ENCODE measurements around the gene GNG12.
A peak's percentile ranks its signal among the peaks of the same experiment; 100 is the strongest.

GNG12 gene

DNA sequence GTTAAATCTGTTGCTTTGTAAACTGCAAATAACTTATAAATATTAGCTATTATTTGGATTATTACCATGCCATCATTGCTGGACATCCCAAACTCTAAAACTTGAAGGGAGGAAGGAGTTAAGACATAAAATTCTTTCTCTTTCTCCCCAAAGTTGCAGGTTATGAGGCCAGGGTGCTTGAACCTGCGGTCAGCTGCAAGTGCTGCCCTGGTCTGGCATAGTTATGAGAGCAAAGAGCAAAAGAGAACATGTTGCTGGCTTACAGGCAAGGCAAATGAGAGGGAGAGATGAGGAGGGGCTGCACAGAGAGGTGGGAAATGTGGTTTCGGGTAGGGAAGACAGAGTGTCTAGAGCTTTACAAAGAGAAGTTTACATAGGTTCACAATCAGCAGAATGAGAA, 117.4 kb downstream of the GNG12 start:
- H3K4me1 Mint-ChIP-seq, result no peaks in the 10 kb centered on the region
- no peak overlapping the region for H3K4me3 Mint-ChIP-seq
- no peaks in the 10 kb centered on the region for H3K36me3 Mint-ChIP-seq
- no peak overlapping the region for H3K27ac Mint-ChIP-seq
- DNase-seq (ENCODE audit: low spot score in 2 of 2) (no peak), ATAC-seq (no peak)
- H3K9me3 Mint-ChIP-seq, result no peaks in the 10 kb centered on the region

DNA sequence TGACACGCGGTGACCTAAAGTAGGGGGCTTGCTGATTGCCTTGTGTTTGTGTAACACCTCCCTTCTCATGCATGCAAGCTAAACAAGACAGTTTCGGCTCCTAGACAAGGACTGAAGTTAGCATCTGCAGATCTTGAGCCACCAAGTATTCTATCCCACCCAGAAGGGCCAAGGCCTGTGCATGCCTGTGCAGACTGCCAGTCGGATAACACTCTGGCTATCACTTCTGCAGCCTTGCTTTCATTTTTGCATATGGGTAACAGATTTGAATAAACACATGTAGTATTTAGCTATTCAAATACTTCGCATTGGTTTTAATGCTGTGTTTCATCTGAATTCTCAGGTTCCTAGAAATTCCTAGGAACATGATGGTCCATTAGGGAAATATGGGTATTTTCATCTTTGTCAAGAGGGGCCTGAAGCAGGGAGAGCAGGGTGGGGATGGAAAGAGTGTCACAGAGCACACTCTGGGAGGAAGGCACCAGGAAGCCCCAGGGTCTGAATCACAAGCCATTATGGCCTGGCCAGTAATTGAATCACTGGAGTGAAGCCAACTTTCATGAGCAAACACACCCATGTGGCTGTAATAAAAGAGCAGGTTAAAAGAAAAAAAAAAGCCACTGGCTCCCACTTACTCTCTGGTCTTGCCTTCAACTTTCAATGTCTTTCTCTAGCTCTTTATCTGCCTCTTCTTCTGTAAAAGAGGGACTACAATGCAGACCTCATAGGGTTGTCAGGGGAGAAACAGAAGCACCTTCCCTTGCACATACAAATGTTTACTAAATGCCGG, 120.0 kb downstream of the GNG12 start:
- H3K36me3 Mint-ChIP-seq, result no peaks in the 10 kb centered on the region
- no peak overlapping the region for H3K27ac Mint-ChIP-seq
- peak; percentile 39 for ATAC-seq
- H3K4me3 Mint-ChIP-seq, result no peak overlapping the region
- no peaks in the 10 kb centered on the region for H3K9me3 Mint-ChIP-seq
- H3K4me1 Mint-ChIP-seq, result no peaks in the 10 kb centered on the region
- no peak for DNase-seq (ENCODE audit: low spot score in 2 of 2)

DNA sequence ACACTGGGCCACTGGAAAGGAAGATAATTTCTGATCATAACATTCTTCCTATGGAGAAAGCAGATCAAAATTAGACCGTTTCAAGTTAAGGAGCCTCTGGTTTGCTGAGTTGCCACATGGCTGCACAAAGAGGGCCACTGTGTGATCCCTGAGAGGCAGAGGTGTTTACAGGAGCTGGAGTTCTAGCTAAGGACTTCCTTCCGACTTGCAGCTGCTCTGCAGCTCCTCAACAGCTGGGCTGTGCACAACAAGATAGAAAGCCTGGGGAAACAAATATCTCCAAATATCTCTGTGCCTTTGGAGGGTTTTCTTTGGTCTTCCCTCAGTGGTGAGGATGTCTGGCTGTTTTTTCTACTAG, 121.4 kb downstream of the GNG12 start:
- Mint-ChIP-seq H3K4me1 (no peaks in the 10 kb centered on the region), H3K36me3 (no peaks in the 10 kb centered on the region), H3K4me3 (no peak overlapping the region), H3K9me3 (no peaks in the 10 kb centered on the region), H3K27ac (no peak overlapping the region)
- DNase-seq (ENCODE audit: low spot score in 2 of 2) (no peak), ATAC-seq (no peak)

DNA sequence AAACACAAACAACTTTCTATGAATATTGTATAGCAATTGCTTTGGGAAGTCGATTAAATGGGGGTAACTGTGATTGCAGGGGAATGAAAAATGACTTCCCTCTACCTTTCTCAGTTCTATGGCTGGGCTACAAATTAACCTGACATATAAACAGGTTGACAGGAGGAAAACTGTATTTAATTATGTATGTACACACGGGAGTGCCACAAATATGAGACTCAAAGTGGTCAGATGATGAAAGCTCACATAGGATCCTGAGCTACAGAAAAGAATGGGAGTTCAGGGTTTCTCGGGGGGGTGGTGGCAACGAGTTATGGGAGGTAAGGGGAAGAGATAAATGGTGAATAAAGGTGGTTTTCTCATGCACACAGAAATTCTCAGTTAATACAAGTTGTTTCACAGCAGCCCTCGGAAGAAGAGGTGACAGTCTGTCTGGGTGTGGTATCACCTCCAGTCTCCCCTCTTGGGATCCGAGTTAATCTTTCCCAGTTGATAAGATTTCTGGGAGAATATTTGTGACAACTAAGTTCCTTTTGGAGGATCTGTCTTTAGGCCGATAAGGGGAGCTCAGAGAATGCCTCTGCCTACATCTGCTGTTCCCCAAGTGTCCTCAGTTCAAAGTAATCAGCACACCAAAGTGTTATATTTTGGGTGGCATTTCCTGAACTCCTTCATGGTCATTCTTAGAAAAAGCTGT, 122.0 kb downstream of the GNG12 start:
- Mint-ChIP-seq H3K27ac (no peak overlapping the region), H3K4me1 (no peaks in the 10 kb centered on the region), H3K9me3 (no peaks in the 10 kb centered on the region), H3K4me3 (no peak overlapping the region), H3K36me3 (no peaks in the 10 kb centered on the region)
- ATAC-seq (no peak), DNase-seq (ENCODE audit: low spot score in 2 of 2) (no peak)

DNA sequence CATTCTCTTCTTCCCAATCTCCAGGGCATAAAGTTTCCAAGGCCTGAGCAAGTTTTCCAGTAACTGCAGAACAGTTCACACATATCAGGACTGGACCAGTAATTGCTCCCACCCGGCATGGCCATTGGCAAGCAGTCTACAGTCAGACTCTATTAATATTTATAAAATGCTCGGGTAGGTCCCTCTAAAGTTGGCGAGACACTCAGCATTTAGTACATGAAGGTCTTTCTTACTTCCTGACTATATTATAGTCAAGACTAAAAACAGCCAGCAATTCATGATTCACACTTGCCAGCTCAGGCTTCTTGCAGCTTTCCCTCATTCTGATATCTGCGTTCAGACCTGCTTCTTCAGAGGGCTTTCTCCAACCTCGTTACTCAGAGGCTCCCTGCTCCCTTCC, 122.8 kb downstream of the GNG12 start:
- no peak for ATAC-seq
- Mint-ChIP-seq H3K27ac (no peak overlapping the region), H3K9me3 (no peaks in the 10 kb centered on the region), H3K4me3 (no peak overlapping the region), H3K36me3 (no peaks in the 10 kb centered on the region), H3K4me1 (no peaks in the 10 kb centered on the region)
- no peak for DNase-seq (ENCODE audit: low spot score in 2 of 2)

DNA sequence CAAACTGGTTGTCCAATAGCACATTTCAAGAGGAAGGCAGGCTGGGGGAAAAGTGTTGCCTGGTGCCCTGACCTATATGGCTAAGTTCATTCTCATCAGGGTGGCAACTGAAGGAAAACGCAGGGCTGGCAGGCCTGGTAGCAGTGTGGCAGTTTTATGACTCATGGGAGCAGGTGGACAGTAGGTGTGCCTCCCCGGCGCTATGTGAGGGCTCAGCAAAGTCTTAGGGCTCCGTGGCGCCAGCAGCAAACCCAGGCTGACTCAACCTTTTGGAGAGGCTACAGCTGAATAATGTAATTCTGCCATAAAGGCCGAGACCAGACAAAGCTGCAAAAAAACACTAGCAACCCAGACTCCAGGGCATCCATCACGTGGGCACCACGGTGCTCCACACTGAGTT, 124.7 kb downstream of the GNG12 start:
- ATAC-seq, result no peak
- DNase-seq (ENCODE audit: low spot score in 2 of 2), result no peak
- Mint-ChIP-seq H3K4me3 (no peak overlapping the region), H3K36me3 (no peaks in the 10 kb centered on the region), H3K9me3 (no peaks in the 10 kb centered on the region), H3K4me1 (no peaks in the 10 kb centered on the region), H3K27ac (no peak overlapping the region)

DNA sequence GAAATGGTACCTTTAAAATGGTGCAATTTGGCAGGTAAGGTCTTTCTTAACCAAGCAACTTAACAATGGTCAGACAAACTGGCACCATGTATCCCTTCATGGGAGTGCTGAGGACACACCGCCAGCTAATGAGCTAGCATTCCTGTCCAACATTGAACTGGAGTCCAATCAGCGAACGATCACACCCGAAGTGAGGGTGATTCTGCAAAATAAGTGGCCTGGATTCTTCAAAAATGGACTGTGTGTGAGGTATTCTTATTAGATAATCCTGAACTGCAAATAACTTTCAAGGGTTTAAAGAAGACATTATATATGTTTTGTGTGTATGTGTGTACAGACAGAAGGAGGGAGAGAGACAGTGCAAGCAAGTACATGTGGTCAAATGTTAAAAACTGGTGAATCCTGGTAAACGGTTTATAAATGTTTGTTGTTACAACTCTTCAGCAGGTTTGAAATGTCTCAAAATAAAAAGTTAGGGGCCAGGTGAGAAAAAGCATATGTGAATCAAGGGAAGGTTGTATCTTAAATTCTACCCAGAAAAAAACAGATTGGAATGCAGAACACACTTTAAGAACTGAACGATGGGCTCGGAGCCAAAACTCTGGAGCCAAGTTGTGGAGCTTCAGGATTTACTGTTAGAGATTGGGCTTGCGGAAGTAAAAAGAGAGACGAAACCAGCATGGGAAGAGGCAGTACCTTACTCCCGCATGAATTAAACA, 127.4 kb downstream of the GNG12 start:
- peaks cover 6% of the 10 kb centered on the region for H3K4me1 Mint-ChIP-seq
- H3K27ac Mint-ChIP-seq, result no peak overlapping the region

DNA sequence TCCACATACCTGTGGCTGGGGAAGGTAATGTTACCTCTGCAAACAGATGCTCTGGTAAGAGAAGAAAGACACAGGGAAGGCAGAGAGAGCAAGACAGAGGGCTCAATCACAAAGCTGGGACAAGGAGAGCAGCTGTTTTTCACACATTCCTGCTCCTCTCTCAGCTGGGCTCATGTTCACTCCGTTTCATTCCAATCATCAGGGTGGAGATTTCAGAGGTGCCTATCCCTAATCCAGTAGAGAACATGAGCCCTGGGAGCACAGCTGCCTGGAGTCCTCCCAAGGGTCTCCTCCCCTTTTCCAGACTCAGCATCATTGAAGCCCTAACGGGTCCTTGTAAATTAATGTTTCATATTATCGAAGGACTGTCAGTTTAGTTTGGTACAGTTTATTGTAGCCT, 128.9 kb downstream of the GNG12 start:
- no peak overlapping the region for H3K4me3 Mint-ChIP-seq
- no peak for DNase-seq (ENCODE audit: low spot score in 2 of 2)
- peaks cover 13% of the 10 kb centered on the region for H3K4me1 Mint-ChIP-seq
- H3K36me3 Mint-ChIP-seq, result no peaks in the 10 kb centered on the region
- H3K9me3 Mint-ChIP-seq, result no peaks in the 10 kb centered on the region
- ATAC-seq, result no peak
- H3K27ac Mint-ChIP-seq, result no peak overlapping the region

More for the DNA sequence above, 127.4 kb downstream of the GNG12 start:
- Mint-ChIP-seq H3K9me3 (no peaks in the 10 kb centered on the region), H3K36me3 (no peaks in the 10 kb centered on the region), H3K4me3 (no peak overlapping the region)
- ATAC-seq (no peak), DNase-seq (ENCODE audit: low spot score in 2 of 2) (no peak)

DNA sequence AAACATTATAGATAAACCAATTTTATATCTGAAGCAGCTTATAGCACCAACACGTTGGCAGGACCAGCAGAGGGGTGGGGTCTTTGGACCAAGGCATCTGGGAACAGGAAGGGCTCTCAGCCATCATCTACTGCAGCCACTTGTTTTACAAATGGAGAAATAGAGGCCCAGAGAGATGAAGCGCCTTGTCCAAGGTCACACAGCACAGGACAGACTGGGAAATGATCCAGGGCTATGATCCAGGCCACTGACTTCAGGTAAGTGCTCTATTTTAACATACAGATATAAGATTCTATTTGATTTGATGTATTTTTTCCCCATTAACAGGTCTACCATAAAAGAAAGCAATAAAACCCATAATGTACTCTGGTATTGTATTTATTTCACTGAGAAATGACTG, 131.4 kb downstream of the GNG12 start:
- DNase-seq (ENCODE audit: low spot score in 2 of 2), result no peak
- Mint-ChIP-seq H3K9me3 (no peaks in the 10 kb centered on the region), H3K27ac (no peak overlapping the region), H3K4me1 (peaks cover 13% of the 10 kb centered on the region), H3K4me3 (no peak overlapping the region), H3K36me3 (no peaks in the 10 kb centered on the region)
- no peak for ATAC-seq

DNA sequence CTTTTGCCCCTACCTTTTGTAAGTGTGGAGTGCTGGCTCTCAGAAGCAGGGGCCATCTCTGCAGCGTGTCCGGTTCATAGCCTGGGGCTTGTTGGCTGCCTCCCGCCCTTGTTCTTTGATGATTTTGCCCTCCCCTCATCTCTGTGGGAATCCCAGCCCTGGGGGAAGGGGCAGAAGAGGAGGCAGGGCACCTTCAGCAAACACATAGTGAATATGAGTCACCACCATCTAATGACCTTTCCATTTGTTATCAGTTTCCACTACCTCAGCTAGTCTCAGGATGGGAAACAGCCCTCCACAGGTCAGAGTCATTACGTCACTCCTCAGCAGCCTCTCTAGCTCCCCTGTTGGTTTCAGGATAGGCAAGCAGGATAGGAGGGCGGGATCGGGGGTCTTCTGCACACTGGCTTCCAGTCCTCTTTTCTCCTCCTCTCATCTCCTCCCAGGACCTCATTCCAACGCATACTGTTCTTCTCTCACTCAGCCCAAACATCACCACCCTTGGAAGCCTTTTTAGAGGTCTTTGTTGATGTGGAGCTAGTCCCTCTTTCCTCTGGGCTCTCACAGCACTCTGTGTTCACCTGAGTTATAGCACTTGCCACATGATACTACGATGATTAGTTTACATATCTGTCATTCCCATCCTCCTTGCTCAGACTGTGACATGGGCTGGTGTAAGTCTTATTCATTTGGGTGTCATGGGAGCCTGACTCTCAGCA, 132.4 kb downstream of the GNG12 start:
- peaks cover 16% of the 10 kb centered on the region for H3K4me1 Mint-ChIP-seq
- no peaks in the 10 kb centered on the region for H3K36me3 Mint-ChIP-seq
- DNase-seq (ENCODE audit: low spot score in 2 of 2), result no peak
- no peaks in the 10 kb centered on the region for H3K9me3 Mint-ChIP-seq
- H3K27ac Mint-ChIP-seq, result peak overlapping the region; percentile 41
- peak; percentile 90 for ATAC-seq
- no peak overlapping the region for H3K4me3 Mint-ChIP-seq

DNA sequence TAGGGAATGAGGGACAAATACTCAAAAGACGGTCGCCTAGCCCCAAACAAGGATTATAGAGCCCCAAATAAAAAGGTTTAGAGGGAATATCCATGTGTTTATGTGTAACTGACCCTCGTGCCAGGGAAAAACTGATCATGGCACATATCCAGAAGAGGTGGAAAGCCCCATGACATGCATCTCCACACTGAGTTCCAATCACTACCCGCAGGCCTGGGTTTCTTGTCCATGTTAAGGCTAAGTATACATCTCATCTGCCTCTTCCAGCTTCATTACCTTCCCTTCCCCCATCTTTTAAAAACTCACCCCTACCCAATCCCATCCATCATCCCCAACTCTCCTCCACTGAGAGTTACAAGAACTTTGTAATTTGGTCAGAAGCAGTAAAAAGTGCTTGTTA, 133.0 kb downstream of the GNG12 start:
- peaks cover 18% of the 10 kb centered on the region for H3K4me1 Mint-ChIP-seq
- ATAC-seq (no peak), DNase-seq (ENCODE audit: low spot score in 2 of 2) (no peak)
- H3K4me3 Mint-ChIP-seq, result no peak overlapping the region
- H3K36me3 Mint-ChIP-seq, result no peaks in the 10 kb centered on the region
- H3K9me3 Mint-ChIP-seq, result no peaks in the 10 kb centered on the region
- H3K27ac Mint-ChIP-seq, result peak overlapping the region; percentile 41

DNA sequence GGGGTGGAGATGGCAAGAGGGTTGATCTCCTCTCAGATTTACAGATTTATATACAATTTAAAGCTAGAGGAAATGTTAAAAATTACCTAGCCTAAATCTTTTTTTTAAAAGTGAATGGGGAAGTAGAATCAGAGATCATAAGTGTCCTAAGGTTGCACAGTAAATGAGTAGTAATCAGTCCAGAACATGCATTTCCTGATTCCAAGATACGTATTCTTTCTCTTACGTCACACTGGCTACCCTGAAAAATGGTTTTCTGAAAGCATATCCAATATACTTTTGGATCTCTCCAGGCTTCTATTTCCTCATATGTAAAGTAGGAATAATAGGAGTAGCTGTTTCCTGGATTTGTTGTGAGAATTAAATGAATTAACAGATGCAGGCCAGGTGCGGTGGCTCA, 136.6 kb downstream of the GNG12 start:
- H3K4me1 Mint-ChIP-seq, result peaks cover 18% of the 10 kb centered on the region
- H3K4me3 Mint-ChIP-seq, result no peak overlapping the region
- DNase-seq (ENCODE audit: low spot score in 2 of 2), result no peak
- H3K9me3 Mint-ChIP-seq, result no peaks in the 10 kb centered on the region
- no peak for ATAC-seq
- H3K27ac Mint-ChIP-seq, result no peak overlapping the region
- no peaks in the 10 kb centered on the region for H3K36me3 Mint-ChIP-seq

DNA sequence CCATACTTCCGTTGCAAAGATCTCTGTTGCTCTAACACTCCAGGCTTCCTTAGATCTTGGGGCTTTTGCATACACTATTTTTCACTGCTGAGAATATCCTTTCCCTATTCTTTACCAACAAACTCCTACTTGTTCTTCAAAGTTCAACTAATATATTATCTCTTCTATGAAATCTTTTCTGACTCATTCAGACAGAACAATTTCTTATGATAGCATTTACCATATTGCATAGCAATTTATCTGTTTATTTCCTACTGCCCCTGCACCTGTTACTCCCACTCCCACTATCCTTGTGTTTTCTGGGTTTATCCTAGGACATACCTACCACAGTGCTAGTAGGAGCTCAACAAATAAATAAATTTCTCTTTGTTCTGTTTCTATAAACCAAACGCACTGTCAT, 137.3 kb downstream of the GNG12 start:
- Mint-ChIP-seq H3K4me1 (peaks cover 12% of the 10 kb centered on the region), H3K9me3 (no peaks in the 10 kb centered on the region), H3K27ac (no peak overlapping the region), H3K4me3 (no peak overlapping the region), H3K36me3 (no peaks in the 10 kb centered on the region)
- no peak for DNase-seq (ENCODE audit: low spot score in 2 of 2)
- no peak for ATAC-seq

DNA sequence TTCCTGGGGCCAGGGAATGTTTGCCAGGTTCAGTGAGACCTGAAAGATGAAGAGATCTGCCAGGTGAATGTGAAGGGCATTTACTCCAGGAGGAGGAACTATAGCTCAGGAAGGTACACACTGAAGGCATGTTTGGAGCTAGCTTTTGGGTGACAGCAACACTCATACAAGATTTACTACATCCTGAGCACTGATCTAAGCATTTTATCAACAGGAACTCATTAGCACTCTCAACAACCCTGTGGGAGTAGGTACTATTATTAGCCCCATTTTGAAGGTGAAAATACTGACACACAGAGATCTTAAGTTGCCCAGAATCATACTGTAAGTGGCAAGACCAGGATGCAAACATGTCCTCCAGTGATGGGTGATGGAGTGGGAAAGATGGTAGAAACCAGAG, 141.6 kb downstream of the GNG12 start:
- no peak overlapping the region for H3K27ac Mint-ChIP-seq
- DNase-seq (ENCODE audit: low spot score in 2 of 2), result no peak
- no peak overlapping the region for H3K4me3 Mint-ChIP-seq
- H3K9me3 Mint-ChIP-seq, result no peaks in the 10 kb centered on the region
- no peak for ATAC-seq
- peaks cover 28% of the 10 kb centered on the region for H3K36me3 Mint-ChIP-seq
- H3K4me1 Mint-ChIP-seq, result peaks cover 26% of the 10 kb centered on the region

DNA sequence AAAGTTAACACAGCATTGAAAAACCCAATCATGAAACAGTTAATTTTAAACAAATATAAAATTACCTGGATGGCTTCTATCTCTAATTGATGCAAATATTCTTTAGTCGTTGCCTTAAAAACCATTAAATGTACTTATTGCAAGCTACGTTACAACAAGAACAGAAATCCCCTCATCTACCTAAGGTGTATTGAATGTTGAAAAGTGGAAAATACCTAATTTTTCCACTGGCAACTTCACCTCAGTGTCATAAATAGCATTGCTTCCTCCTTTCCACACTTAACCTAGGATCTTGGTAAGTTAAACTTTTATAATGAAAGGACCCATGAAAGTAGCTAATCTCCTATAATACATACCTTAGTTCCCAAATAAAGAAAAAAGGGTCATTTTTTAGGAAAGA, 142.9 kb downstream of the GNG12 start:
- Mint-ChIP-seq H3K27ac (no peak overlapping the region), H3K9me3 (no peaks in the 10 kb centered on the region), H3K36me3 (peaks cover 41% of the 10 kb centered on the region), H3K4me1 (peaks cover 26% of the 10 kb centered on the region), H3K4me3 (no peak overlapping the region)
- DNase-seq (ENCODE audit: low spot score in 2 of 2) (no peak), ATAC-seq (no peak)

Data from stimulated activated effector memory CD8-positive, alpha-beta T cell treated with anti-CD3 and anti-CD28 coated beads, Interleukin-12 subunit alpha, Interleukin-12 subunit beta, amount 100 ng/mL, for 72 hours (primary cell).